GM18867 (cell line): Measurements from ENCODE around the gene TOP3A.
"Not testable (repeated sequence)": the region's sequence is repeated elsewhere in the genome, so short reads cannot be mapped to it uniquely, and the experiment has no call there.

Experiments used
- ATAC-seq: cut with Tn5 transposase; IDR thresholded peaks from one replicate; pipeline ENCODE4 v1.9.1; 2021; ENCODE audit warnings: mild to moderate bottlenecking, moderate library complexity; ENCODE audit not compliant: unreplicated experiment

The TOP3A gene

GRCh38 chr17:18323507-18324139 lies 8.8 kb upstream of the TOP3A start:
- no peak for ATAC-seq

GRCh38 chr17:18323007-18323406 lies 8.2 kb upstream of the TOP3A start:
- ATAC-seq: no peak

- ATAC-seq: no peak
Observed at GRCh38 chr17:18322522-18322921, 7.7 kb upstream of the TOP3A start.

GRCh38 chr17:18321309-18321708 lies 6.5 kb upstream of the TOP3A start:
- no peak for ATAC-seq

- no peak for ATAC-seq
Observed at GRCh38 chr17:18320301-18320700, 5.5 kb upstream of the TOP3A start.

- ATAC-seq: no peak
Observed at GRCh38 chr17:18319604-18320256, 4.9 kb upstream of the TOP3A start.

- no peak for ATAC-seq
Observed at GRCh38 chr17:18318771-18319450, 4.1 kb upstream of the TOP3A start.

GRCh38 chr17:18318117-18318516 lies 3.3 kb upstream of the TOP3A start:
- no peak for ATAC-seq

- no peak for ATAC-seq
Observed at GRCh38 chr17:18315961-18316360, 1.2 kb upstream of the TOP3A start.

- peak; percentile 1 for ATAC-seq
Observed at GRCh38 chr17:18315562-18315922, 748 bp upstream of the TOP3A start.

- no peak for ATAC-seq
Observed at GRCh38 chr17:18314059-18314730, 599 bp downstream of the TOP3A start.

- no peak for ATAC-seq
Observed at GRCh38 chr17:18309202-18309601, 5.6 kb downstream of the TOP3A start.

GRCh38 chr17:18303206-18303605 lies 11.6 kb downstream of the TOP3A start:
- ATAC-seq: not testable (repeated sequence)

GRCh38 chr17:18300725-18301480 lies 13.9 kb downstream of the TOP3A start:
- ATAC-seq: no peak

- not testable (repeated sequence) for ATAC-seq
Observed at GRCh38 chr17:18298061-18298460, 16.7 kb downstream of the TOP3A start.

- no peak for ATAC-seq
Observed at GRCh38 chr17:18291718-18292540, 22.9 kb downstream of the TOP3A start.

- ATAC-seq: no peak
Observed at GRCh38 chr17:18285296-18285695, 29.5 kb downstream of the TOP3A start.

GRCh38 chr17:18281788-18282187 lies 33.0 kb downstream of the TOP3A start:
- ATAC-seq: no peak

- no peak for ATAC-seq
Observed at GRCh38 chr17:18280766-18281371, 33.9 kb downstream of the TOP3A start.

GRCh38 chr17:18280249-18280648 lies 34.5 kb downstream of the TOP3A start:
- ATAC-seq: no peak
